GOT3 (cell line): ENCODE measurements around the gene S100A4.
"Not testable (repeated sequence)": the region's sequence is repeated elsewhere in the genome, so short reads cannot be mapped to it uniquely, and the experiment has no call there.

ENCODE experiments used
- DNase-seq: peaks from one replicate; lab custom pipeline; 2025; ENCODE audit warnings: mixed read lengths; lab: John Stamatoyannopoulos, UW

S100A4 gene

GRCh38 chr1:153567621-153568366 is 22.2 kb upstream of the S100A4 start:
- DNase-seq = no peak

GRCh38 chr1:153566414-153567371 is 21.1 kb upstream of the S100A4 start:
- peak; percentile 84 for DNase-seq

- DNase-seq = no peak
These were observed 20.1 kb upstream of the S100A4 start, which contains the start of gene S100A2 for GRCh38 chr1:153565529-153566374. TSS of gene S100A2 (minus strand) at chr1:153565844. CDS start at chr1:153563877, 1,967 bp downstream.

GRCh38 chr1:153563991-153564390 is 18.4 kb upstream of the S100A4 start:
- DNase-seq = no peak

DNA sequence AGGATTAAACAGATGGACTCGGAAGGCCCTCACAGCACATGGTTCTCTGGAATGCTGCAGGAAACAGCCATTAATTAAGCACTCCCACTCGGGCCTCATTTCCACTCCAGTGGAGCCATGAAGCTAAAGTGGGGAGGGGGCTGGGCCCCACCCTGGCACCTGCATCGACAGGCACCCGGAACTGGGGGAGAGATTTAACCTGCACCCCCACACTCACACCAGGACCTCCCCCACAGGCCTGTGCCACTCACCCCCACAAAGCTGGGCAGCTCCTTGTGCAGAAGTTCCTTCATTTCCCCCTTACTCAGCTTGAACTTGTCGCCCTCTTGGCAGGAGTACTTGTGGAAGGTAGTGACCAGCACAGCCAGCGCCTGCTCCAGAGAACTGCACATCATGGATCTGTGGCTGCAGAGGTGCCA is 17.9 kb upstream of the S100A4 start:
- DNase-seq = no peak

DNA sequence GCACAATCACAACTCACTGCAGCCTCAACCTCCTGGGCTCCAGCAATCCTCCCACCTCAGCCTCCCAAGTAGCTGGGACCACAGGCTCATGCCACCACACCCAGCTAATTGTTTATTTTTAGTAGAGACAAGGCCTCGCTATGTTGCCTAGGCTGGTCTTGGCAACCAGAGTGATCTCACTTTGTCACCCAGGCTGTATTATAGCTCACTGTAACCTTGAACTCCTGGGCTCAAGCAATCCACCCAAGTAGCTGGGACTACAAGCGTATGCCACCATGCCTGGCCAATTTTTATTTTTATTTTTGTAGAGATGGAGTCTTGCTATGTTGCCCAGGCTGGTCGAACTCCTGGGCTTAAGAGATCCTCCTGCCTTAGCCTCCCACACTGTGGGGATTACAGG is 16.4 kb upstream of the S100A4 start:
- not testable (repeated sequence) for DNase-seq

DNA sequence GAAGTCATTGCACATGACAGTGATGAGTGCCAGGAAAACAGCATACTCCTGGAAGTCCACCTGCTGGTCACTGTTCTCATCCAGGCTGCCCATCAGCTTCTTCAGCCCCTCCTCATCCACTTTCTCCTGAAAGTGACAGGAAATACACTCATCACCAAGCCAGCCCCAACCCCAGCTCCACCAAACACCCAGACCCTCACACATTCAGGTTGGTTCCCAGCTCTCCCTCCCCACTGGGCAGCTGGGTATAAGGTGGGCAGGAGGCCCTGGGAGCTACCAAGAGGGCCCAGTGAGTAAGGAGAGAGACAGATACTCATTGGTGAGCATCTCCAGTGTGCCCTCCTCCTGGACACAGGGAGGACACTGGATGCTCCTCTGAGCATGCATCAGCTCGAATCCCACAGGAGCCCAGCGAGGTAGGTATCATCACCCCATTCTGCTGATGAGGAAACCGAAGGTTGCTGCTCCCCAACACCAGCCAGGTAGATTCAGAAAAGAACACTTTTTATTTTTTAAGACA is 15.9 kb upstream of the S100A4 start:
- no peak for DNase-seq

GRCh38 chr1:153560771-153561465 is 15.3 kb upstream of the S100A4 start:
- no peak for DNase-seq

GRCh38 chr1:153560241-153560640 is 14.6 kb upstream of the S100A4 start:
- no peak for DNase-seq

- no peak for DNase-seq
These were observed 12.3 kb upstream of the S100A4 start for GRCh38 chr1:153557877-153558276.

- DNase-seq = no peak
These were observed 10.7 kb upstream of the S100A4 start for GRCh38 chr1:153556348-153556747.

DNA sequence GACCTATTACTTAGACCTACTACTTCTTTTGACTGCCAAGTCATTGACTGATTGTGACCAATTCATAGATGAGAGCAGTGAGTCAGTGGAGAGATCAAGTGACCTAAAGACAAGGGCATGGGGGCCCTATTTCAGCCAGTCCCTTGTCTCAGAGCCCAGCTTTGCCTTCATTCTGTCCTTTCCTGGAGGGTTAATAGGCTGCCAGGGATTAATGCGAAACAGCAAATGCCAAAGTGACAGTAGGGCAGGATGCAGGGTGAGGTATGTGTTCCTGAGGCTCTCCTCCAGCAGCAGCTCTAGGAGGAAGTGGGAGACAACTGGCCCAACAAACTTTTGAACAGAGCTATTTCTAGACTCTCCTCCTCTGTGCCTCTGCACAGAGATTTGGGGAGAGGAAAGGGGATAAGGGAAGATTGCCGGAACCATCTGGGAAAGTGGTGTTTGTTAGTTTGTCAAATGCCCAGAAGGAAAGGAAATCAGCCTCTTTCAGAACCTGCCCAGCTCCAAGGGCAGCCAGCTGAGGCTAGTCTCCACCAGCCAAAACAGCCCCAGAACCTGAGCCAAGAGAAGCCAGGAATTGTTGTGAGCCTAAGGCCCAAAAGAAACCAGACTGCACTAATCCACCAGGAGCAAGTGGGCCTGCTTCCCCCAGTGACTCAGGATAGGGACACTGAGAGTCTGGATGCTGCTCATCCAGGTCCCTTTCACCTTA is 8.4 kb upstream of the S100A4 start:
- no peak for DNase-seq

GRCh38 chr1:153553096-153553495 is 7.5 kb upstream of the S100A4 start:
- DNase-seq = no peak

DNA sequence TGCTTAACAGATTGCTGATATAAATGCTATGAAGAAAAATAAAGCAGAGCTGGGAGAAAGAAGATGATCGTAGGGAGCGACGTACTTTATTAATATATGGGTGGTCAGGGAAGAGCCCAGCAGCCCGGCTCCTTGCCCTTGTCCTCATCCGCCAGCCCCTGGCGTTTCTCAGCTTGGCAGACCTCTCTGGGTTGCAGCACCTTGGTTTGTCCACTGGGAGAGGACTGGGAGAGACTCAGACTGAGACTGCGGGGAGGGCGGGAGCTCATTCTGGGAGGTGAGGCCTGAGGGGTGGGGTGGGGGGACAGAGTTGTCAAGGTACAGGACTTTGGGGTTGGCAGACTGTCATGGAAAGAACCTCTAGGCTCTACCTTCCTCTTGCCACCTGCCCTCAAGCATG is 6.7 kb upstream of the S100A4 start:
- no peak for DNase-seq

DNA sequence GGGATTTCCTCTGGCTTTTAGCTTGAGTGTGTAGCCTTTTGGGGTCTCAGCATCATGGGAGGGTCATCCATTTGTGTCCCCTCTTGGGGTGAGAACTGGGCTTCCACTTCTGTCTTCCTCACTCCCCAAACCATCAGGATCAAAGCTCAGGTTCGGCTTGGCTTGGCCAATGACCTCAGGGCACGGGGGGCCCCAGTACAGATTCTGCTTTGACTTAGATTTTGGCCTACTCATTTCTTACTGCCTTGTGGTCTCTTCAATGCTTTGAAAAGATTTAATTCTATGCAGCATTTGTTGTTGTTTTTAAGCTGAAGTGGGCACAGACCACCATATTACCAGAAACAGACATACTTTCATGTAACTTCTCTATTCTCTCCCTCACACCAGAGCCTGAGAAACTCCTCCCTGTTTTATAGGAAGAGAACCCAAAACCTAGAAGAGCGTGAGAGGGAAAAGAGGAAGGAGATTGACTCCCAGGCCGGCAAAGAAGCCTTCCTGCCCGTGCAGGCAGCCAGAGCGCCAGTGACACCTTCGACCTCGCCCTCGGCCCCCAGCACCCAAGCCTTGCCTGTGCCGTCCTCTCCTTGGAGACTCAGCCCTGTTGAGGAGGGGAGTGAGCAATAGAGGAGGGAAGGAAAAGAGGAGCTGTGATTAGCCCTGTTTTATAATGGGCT is 5.4 kb upstream of the S100A4 start:
- DNase-seq = no peak

GRCh38 chr1:153550398-153550758 is 4.8 kb upstream of the S100A4 start:
- no peak for DNase-seq

DNA sequence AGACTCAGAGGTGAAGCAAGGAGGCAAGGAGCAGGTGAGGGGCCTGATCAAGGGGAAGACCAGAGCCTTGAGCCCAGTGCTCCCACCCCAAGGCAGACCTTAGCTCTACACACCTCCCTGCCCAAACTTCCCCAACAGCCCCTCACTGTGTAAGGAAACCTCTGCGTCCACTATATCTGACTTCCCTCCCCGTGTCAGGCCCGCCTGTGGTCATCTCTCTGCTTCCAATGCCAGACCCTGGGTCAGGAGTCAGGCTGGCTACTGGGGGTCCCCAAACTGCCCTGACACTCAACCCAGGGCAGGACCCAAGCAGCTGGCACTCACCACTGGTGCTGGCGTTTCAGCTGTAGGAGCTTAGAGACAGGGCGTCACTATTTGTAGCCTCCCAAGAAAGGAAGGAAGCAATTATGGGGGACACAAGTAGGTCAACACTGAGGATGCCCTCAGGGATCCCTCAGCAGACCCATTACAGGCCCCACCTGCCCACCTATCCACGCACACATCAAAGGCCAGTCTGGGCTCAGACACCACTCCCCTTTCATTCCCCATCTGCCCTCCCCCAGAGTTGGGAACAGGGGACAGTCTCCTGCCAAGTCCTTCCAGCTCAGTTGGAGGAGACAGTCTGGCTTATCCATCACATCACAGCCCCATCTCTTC is 4.3 kb upstream of the S100A4 start:
- DNase-seq = no peak

- DNase-seq = peak; percentile 39
These were observed 3.4 kb upstream of the S100A4 start, which contains the start of gene S100A3 for GRCh38 chr1:153548722-153549688. TSS of gene S100A3 (minus strand) at chr1:153549258. CDS start at chr1:153548485, 773 bp downstream.
